ENCODE results near the gene ABCB9.

ABCB9 gene

DNA sequence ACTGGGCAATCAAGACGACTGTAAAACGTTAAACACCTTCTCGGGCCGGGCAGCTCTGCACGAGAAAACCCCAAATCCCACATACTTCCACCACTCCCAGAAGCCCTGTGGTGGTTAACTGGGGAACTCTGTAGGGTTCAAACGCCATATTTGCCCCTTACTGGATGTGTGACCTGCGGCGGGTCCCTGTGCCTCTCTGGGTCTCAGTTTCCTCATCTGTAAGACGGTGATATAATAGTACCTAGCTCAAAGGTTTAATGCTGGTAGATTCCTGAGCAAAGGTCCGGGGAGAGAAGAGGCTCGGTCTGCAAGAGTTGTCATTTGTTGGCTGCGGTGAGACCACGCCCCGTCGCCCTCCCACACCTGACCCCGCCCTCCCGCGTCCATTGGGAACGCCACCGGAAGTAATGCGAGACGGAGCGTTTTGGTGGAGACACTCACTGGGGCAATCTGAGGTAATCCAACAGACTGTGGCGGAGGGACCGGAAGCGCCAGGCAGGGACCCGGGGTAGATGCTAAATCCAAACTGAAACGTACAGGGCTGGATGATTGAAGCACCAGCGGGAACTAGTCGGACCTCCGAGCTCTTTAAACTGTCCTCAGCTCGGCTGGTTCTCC, 8.1 kb upstream of the ABCB9 start:
- peak; percentile 83 for DNase-seq (ENCODE audit: insufficient read length, low spot score)
- no peak for TF ChIP-seq POLR2A (IDR thresholded peaks at IDR 0.05; ENCODE audit: low read depth, low read length)
- peak; percentile 69 for FAIRE-seq

DNA sequence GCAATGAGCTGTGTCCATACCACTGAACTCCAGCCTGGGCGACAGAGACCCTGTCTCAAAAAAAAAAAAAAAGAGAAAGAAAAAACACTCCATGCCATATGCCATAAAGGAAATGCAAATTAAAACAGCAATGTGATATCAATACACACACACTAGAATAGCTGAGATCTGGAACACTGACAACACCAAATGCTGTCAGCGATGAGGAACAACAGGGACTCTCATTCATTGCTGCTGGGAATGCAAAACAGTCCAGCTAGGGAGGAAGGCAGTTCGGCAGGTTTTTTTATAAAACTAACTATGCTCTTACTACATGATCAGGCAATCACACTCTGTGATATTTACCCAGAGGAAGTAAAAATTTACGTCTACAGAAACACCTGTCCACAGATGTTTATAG, 3.4 kb upstream of the ABCB9 start:
- no peak for DNase-seq (ENCODE audit: insufficient read length, low spot score)
- no peak for TF ChIP-seq POLR2A (IDR thresholded peaks at IDR 0.05; ENCODE audit: low read depth, low read length)
- no peak for FAIRE-seq

DNA sequence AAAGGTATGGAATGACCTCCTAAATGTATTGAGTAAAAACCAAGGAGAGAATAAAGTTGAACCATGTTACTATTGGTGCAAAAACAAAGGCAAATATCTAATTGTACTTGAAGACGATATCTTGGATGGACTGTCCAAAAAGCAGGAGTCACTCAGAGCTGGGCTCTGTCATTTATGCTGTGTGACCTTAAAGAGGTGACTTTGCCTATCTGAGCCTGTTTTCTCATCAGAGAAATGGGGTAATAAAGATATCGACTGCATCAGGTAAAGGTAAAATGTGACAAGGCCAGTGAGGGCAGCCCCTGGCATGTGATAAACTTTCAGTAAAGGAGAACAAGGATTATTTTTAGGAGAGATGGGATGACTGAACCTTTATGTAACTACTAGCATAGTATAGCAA, 1.8 kb upstream of the ABCB9 start:
- no peak for TF ChIP-seq POLR2A (IDR thresholded peaks at IDR 0.05; ENCODE audit: low read depth, low read length)
- DNase-seq (ENCODE audit: insufficient read length, low spot score) (no peak), FAIRE-seq (no peak)

DNA sequence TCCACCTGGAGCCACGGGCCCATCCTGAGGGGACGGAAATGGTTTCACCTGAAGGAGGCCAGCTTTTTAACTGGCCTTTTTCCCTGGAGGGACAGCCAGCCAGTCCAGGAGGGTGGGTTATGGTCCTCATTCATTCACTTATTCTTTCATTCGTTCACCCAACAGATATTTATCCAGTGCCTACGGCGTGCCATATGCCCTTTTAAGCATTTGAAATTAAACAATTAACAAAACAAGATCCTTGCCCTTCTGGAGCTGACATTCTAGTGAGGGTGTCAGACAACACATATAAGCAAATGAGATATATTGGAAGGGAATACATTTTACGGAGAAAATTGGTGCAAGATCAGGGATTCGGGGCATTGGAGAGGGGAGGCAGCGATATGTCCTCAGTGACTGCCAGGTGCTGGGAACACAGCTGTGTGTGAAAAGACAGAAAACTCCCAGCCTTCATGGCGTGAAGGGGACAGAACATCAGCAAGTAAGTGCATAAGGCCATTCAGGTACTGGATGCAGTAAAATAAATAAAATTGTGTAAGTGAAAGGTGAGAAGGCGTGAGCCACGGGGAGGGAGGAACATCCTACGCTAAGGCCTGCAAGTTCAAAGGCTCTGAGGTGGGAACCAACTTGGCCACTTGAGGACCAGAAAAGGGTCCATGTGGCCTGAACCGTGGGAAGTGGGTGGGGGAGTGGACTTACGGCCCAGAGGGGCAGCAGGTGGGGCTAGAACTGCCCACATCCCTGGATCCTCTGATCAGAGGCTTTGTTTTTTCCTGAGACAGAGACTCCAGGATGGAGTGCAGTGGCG, 684 bp upstream of the ABCB9 start:
- no peak for TF ChIP-seq POLR2A (IDR thresholded peaks at IDR 0.05; ENCODE audit: low read depth, low read length)
- FAIRE-seq: no peak
- DNase-seq (ENCODE audit: insufficient read length, low spot score): no peak

DNA sequence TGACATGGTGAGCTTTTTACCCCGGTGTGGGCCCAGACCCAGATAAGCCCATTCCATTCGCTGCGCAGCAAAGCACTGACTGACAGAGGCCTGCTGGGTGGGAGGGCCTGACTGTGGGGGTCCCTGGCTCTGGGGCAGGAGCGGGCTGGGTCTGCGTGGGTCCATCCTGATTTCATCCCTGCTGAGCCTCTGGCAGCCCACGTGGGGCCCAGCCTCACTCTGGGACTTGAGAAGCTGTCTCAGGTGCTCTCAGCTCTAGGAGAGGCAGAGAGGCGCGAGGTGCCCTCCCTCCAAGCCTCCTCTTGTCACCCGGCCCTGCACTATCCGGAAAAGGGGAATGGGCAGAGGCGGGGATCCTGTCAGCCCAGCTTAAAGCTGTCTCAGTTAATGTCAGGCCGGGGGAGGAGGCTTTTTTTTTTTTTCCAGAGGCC, 927 bp downstream of the ABCB9 start:
- FAIRE-seq (no peak), DNase-seq (ENCODE audit: insufficient read length, low spot score) (no peak)
- TF ChIP-seq POLR2A (IDR thresholded peaks at IDR 0.05; ENCODE audit: low read depth, low read length): no peak

DNA sequence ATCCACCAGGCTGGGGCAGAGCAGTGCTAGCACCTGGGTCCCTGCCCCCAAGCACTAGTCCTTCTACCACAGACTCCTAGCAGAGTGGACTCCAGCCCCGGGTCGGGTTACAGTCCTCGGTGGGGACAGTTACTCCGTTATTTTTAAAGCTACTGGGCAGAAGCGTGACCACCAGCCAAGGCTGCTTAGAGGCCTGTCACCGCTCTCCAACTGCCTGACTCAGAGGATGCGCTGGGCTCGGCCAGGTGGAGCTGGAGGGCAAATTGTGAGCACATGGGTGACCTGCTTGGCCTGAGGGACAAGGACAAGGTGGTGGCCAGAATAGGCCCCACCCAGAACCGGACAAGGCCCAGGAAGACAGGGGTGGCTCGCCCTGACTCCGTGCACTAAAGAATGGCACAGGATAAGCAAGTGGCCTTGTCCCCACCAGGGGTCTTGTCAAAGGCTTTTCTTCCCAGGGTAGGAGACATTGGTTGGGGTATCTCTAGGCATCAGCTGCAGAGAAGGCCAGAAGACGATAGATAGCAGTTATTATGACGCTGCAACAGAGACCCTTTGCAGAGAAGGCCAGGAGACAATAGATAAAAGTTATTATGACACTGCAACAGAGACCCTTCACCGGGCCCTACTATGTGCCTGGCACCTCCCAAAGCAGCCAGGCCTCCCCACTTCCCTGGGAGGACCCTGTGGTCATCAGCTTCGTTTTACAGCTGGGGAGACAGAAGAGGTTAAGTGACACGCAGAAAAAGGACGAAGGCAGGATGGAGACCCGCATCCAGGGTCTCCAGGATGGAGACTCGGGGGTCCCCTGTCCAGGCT, 1.6 kb downstream of the ABCB9 start:
- no peak for FAIRE-seq
- no peak for DNase-seq (ENCODE audit: insufficient read length, low spot score)
- no peak for TF ChIP-seq POLR2A (IDR thresholded peaks at IDR 0.05; ENCODE audit: low read depth, low read length)

DNA sequence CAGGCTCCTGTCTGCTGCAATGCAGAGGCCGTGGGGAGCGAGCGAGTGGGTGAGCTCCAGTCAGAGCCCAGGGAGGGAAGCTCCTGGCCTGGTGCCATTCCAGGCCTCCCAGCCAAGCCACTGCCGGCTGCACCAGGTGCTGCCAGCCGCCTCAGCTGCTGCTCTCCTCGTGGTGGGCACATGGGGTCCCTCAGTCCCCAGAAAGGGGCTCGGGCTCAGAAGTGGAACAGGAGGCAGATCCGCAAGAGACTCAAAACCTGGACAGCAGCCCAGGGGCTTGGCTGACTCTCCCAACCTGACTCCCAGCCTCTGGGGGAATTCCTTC, 2.4 kb downstream of the ABCB9 start:
- DNase-seq (ENCODE audit: insufficient read length, low spot score) (no peak), FAIRE-seq (no peak)

DNA sequence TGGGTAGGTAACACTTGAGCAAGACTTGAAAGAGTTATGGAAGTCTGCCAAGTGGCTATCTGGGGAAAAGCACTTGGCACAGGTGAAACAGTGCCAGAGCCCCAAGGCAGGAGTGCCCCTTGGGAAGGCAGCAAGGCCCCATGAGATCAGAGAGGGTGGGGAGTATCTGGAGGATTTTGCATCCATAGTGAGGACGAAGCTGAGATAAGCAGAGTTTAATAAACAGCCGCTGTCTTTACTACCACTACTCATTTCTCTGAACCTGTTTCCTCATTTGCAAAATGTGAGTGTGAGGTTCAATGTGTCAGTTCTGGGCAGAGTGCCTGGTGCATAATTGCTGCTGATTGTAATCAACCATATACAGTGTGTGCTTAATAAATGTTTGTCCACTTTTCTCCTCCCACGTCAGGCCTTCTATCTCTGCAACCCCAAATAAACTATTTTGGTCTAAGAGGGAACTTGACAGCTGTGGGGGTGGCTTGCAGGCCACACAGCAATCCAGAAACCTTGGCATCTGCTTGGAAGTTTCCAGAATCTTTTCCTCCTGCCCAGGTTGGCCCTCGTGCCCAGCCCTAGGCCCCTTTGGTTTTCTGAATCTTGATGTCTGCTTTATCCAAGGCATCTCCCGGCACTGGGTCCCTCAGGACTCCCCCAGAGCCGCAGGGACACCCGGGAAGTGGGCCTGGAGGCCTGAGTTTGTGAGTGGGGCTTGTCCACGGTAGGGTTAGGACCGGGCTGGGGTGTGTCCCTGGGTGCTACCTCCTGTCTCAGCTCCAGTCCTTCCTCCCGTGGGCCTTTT, 4.5 kb downstream of the ABCB9 start:
- no peak for TF ChIP-seq POLR2A (IDR thresholded peaks at IDR 0.05; ENCODE audit: low read depth, low read length)
- no peak for DNase-seq (ENCODE audit: insufficient read length, low spot score)
- FAIRE-seq: no peak

More for the DNA sequence above, 2.4 kb downstream of the ABCB9 start:
- TF ChIP-seq POLR2A (IDR thresholded peaks at IDR 0.05; ENCODE audit: low read depth, low read length): no peak

DNA sequence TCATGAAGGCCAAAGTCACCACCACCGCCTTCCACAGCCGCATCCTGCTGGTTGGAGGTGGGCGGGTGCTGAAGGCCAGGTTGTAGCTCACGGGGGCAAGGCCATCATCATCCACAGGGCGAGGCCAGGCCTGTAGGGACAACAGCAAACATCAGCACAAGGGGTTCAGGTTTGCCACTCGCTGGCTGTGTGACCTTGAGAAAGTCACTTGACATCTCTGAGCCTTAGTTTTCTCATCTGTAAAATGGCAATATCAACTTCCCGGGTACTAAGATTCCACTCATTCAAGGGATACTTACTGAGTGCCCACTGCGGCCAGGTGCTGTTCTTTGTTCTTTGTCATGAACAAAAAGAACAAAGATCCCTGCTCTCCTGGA, 6.1 kb downstream of the ABCB9 start:
- TF ChIP-seq POLR2A (IDR thresholded peaks at IDR 0.05; ENCODE audit: low read depth, low read length): no peak
- FAIRE-seq (no peak), DNase-seq (ENCODE audit: insufficient read length, low spot score) (no peak)

DNA sequence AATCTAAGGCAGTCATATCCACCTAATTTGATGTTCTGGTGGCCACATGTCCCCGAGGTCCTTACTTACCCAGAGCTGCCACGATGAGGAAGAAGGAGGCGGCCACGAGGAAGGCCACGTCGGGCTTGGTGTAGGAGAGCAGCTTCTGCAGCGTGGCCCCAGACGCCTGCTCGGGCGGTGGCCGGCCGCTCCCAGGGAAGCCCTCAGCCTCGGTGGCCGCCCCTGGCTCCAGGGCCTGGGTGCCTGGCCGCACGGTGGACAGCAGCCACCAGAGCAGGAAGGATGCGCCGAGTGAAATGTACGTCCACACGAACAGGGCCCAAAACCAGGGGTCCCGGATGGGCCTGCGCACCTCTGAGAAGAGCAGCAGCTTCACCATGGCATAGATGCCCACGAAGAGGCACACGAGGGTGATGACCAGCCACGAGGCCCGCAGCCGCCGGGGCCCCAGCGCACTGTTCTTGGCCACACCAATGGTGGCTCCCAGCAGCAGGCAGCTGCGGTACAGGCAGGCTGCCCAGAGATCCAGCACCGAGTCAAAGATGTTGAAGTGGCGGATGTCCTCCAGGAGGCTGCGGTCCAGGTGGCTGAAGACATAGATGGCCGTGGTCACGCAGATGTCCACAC, 6.6 kb downstream of the ABCB9 start:
- FAIRE-seq (no peak), DNase-seq (ENCODE audit: insufficient read length, low spot score) (no peak)
- TF ChIP-seq POLR2A (IDR thresholded peaks at IDR 0.05; ENCODE audit: low read depth, low read length): no peak

DNA sequence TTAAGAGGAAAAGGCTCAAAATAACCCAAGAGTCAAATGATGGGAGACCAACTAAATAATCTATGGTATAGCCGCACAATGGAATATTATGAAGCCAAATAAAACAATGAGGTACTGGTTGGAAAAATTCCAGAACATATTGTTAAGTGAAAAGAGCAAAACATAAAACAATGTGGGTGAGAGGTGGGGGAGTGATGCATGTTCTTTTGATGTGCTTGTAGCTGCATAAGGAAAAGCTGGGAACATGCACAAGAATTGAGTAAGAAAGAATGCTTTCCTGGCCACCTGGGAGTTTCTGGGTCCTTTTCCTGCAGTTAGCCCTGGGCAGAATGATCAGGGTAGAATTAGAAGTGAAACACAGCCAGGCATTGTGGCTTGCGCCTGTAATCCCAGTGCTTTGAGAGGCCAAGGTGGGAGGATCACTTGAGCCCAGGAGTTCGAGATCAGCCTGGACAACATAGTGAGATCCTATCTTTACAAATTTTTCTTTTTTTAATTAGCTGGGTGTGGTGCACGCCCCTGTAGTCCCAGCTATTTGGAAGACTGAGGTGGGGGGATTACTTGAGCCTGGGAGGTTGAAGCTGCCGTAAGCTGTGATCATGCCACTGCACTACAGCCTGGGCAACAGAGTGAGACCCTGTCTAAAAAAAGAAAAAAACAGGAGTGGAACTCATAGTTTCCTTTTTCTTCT, 7.9 kb downstream of the ABCB9 start:
- TF ChIP-seq POLR2A (IDR thresholded peaks at IDR 0.05; ENCODE audit: low read depth, low read length): no peak
- no peak for DNase-seq (ENCODE audit: insufficient read length, low spot score)
- FAIRE-seq: no peak

DNA sequence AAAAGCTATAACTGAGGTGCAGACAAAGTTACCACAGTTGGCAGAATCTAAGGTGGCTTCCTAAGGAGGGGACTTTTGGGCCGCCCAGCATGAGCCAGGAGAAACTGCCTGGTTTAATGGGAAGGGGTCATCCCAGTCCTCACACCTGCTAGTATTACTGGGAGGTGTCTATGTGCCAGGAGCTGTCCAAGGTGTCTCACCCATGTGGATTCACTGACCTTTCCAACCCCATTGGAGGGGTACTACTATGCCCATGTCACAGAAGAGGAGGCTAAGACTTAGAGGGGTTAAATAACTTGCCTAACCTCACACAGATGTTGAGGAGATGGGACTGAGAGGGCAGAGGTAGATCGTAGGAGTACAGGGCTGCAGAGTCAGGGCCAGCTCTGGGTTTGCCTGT, 10.2 kb downstream of the ABCB9 start:
- TF ChIP-seq POLR2A (IDR thresholded peaks at IDR 0.05; ENCODE audit: low read depth, low read length): no peak
- FAIRE-seq (no peak), DNase-seq (ENCODE audit: insufficient read length, low spot score) (no peak)

DNA sequence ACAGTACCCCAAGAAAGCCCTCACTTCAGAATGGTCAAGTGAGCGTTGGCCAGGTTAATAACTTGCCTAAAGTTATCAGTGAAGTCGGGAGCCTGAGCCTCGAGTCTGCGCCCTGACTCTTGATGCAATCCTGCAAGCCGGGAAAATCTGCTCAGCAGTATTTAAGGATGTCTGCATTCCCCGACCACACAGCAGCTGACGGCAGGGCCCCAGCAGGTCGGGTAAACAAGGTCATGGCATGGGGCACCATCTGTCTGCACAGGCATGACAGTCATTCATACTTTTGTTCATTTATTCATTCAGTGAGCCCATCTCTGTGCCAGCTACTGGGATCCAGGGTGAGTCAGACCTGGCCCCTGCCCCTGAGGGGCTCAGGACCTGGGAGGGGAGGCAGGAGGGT, 11.1 kb downstream of the ABCB9 start:
- FAIRE-seq (no peak), DNase-seq (ENCODE audit: insufficient read length, low spot score) (no peak)
- no peak for TF ChIP-seq POLR2A (IDR thresholded peaks at IDR 0.05; ENCODE audit: low read depth, low read length)

All from H54 (cell line).